ENCODE results near the gene ZNRD2.

The ZNRD2 gene

GRCh38 chr11:65611028-65611757, 40.9 kb downstream of the ZNRD2 start:
- no peak for DNase-seq (ENCODE audit: low read depth)

- DNase-seq (ENCODE audit: low read depth), result no peak
These were observed 41.7 kb downstream of the ZNRD2 start for GRCh38 chr11:65611758-65612603.

- DNase-seq (ENCODE audit: low read depth), result no peak
These were observed 42.4 kb downstream of the ZNRD2 start for GRCh38 chr11:65612691-65613090.

DNA sequence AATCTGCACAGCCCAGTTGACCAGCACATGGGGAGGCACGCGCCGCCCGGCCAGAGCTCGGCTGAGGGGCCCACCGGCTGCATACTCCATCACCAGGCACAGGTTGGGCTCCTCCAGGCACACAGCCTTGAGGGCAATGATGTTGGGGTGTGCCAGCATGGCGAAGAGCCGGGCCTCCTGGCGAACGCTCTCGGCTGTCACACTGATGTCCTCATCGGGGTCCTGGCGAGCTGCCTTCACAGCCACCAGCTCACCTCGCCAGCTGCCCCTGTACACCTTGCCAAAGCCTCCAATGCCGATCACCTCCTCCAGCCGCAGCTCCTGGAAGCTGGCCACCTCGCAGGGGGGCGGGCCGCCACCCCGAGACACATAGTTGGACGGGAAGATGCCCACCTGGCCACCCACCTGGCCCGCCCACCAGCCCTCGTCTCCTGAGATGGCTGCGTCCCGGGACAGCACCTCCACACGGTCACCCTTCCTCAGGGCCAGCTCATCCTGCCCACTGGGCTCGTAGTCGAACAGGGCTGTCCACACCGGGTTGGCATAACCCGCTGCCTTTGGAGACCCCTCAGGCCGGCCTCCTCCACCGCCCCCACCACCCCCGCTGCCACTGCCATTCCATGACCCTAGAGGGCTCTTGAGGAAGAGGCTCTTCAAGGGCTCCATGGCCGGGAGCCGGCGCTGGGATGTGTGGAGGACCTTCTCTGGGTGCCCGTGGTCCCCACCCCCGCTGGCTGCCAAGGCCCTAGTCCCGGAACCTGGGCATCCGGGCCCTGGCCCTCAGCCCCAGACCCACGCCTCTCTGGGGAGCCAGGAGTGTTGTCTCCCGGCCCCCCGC, 43.0 kb downstream of the ZNRD2 start:
- DNase-seq (ENCODE audit: low read depth), result no peak

- DNase-seq (ENCODE audit: low read depth), result peak; percentile 100
These were observed 45.1 kb downstream of the ZNRD2 start, which contains the start of gene PCNX3 for GRCh38 chr11:65615229-65615949. Gene PCNX3, plus strand, starts transcription at chr11:65615776. Its CDS starts 536 bp downstream, at chr11:65616312.

DNA sequence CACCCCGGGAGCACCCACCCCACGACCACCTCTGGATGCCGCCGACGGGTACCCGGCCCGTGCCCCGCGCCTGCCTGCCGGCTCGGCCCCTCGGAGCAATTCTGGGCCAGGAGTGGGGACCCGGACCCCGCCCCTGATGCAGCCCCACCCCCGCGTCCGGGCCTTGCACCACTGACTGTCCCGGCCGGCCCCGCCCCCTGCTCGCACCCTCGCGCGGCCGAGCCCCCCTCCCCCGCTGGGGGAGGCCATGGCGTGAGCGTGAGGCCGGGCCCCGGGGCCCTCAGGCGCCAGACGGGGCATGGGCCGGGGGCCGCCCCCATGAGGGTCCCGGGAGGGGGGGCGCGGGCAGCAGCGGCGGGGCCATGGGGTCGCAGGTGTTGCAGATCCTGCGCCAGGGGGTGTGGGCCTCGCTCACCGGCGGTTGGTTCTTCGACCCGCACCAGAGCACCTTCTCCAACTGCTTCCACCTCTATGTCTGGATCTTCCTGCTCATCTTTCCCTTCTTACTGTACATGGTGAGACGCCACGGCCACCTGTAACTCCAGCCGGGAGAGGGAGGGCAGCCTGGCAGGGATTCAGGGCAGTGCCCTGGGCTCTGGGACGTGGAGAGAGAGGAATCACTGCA, 45.8 kb downstream of the ZNRD2 start:
- no peak for DNase-seq (ENCODE audit: low read depth)

DNA sequence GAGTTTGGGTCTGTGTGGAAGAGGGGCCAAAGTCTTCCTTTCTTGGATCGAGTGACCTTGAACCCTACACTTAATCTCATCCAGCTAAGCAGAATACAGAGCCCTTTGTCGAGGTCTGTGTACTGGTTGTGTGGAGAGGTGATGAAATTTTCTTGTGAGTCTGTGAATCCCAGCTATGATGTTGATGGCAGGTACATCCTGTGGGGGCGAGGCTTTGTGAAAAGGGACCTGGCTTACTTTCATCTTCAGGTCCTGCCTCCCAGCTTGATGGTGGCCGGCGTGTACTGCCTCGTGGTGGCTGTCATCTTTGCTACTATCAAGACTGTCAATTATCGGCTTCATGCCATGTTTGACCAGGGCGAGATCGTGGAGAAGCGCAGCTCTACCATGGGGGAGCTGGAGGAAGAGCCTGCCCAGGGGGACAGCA, 46.3 kb downstream of the ZNRD2 start:
- no peak for DNase-seq (ENCODE audit: low read depth)

- DNase-seq (ENCODE audit: low read depth), result no peak
These were observed 47.0 kb downstream of the ZNRD2 start for GRCh38 chr11:65617136-65617850.

DNA sequence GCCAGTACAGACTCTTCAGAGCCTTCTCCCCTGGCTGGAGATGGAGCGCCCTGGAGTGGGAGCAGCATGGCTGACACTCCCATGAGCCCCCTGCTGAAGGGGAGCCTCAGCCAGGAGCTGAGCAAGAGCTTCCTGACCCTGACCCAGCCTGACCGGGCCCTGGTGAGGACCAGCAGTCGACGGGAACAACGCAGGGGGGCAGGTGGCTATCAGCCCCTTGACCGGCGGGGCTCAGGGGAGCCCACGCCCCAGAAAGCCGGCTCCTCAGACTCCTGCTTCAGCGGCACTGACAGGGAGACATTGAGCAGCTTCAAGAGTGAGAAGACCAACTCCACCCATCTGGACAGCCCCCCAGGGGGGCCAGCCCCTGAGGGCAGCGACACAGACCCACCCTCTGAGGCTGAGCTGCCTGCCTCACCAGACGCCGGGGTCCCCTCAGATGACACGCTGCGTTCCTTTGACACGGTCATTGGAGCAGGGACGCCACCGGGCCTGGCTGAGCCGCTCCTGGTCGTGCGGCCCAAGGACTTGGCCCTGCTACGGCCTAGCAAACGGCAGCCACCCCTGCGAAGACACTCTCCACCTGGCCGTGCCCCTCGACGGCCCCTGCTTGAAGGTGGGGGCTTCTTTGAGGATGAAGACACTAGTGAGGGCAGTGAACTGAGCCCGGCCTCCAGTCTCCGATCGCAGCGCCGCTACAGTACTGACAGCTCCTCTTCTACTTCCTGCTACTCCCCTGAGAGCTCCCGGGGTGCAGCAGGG, 47.9 kb downstream of the ZNRD2 start:
- DNase-seq (ENCODE audit: low read depth), result no peak

GRCh38 chr11:65618763-65619162, 48.5 kb downstream of the ZNRD2 start:
- DNase-seq (ENCODE audit: low read depth), result no peak

- DNase-seq (ENCODE audit: low read depth), result no peak
These were observed 49.1 kb downstream of the ZNRD2 start for GRCh38 chr11:65619281-65619928.

- DNase-seq (ENCODE audit: low read depth), result no peak
These were observed 50.4 kb downstream of the ZNRD2 start for GRCh38 chr11:65620666-65621065.

- DNase-seq (ENCODE audit: low read depth), result no peak
These were observed 51.2 kb downstream of the ZNRD2 start for GRCh38 chr11:65621460-65621859.
